Gastroesophageal sphincter (tissue), 3 donors: ENCODE data around the gene RALY.

ENCODE experiments used
- POLR2A ChIP-seq, 2 donors: fragments of 450-650 bp; IDR thresholded peaks; one replicate each; pipeline ENCODE4 v1.6.1; 2017; ENCODE audit warnings: antibody characterized with exemption in 2 of 2, mild to moderate bottlenecking in 2 of 2, moderate library complexity in 1 of 2
- TF ChIP-seq, protein P1 (sequence below), 4 experiments: fragments of 200-600 bp in 2 of 4; fragments of 450-650 bp in 2 of 4; sonication (generic) in 1 of 4; IDR thresholded peaks; one replicate each; pipeline ENCODE4 v1.5.1; 2017 to 2019; ENCODE audit warnings: antibody characterized with exemption in 4 of 4, mild to moderate bottlenecking in 2 of 4, moderate library complexity in 2 of 4

- TF ChIP-seq, protein P1, sequence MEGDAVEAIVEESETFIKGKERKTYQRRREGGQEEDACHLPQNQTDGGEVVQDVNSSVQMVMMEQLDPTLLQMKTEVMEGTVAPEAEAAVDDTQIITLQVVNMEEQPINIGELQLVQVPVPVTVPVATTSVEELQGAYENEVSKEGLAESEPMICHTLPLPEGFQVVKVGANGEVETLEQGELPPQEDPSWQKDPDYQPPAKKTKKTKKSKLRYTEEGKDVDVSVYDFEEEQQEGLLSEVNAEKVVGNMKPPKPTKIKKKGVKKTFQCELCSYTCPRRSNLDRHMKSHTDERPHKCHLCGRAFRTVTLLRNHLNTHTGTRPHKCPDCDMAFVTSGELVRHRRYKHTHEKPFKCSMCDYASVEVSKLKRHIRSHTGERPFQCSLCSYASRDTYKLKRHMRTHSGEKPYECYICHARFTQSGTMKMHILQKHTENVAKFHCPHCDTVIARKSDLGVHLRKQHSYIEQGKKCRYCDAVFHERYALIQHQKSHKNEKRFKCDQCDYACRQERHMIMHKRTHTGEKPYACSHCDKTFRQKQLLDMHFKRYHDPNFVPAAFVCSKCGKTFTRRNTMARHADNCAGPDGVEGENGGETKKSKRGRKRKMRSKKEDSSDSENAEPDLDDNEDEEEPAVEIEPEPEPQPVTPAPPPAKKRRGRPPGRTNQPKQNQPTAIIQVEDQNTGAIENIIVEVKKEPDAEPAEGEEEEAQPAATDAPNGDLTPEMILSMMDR (IDR thresholded peaks at IDR 0.05): no peak
- TF ChIP-seq POLR2A (IDR thresholded peaks at IDR 0.05): no peak
Measured at GRCh38 chr20:33964441-33964840, 29.3 kb upstream of the RALY start.
